NCI-H1694 (cell line): ENCODE data around the gene PHACTR3.
"Not testable (repeated sequence)": the region's sequence is repeated elsewhere in the genome, so short reads cannot be mapped to it uniquely, and the experiment has no call there.

ENCODE experiments used
- DNase-seq: peaks from one replicate; lab custom pipeline; 2025; lab: John Stamatoyannopoulos, UW

PHACTR3 gene

GRCh38 chr20:59829054-59829785 is 224.9 kb downstream of the PHACTR3 start:
- DNase-seq, result no peak

- DNase-seq, result no peak
These were observed 225.7 kb downstream of the PHACTR3 start for GRCh38 chr20:59829786-59830664.

DNA sequence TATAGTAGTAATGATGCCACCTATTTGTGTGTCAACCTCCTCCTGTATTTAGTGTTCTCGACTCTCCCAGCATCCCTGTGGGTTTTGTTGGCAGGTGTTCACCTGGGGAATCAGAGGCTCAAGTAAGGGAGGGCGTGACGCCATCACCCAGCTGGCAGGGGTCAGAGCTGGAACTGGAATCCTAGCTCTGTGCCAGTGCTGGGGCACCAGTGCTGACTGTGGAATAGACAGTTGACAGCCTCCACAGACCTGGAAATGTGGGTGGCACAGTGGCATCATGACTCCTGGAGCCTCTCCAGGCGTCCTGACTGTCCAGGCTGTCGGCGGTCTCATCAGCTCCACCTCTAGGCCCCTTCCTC is 226.3 kb downstream of the PHACTR3 start:
- DNase-seq, result no peak

DNA sequence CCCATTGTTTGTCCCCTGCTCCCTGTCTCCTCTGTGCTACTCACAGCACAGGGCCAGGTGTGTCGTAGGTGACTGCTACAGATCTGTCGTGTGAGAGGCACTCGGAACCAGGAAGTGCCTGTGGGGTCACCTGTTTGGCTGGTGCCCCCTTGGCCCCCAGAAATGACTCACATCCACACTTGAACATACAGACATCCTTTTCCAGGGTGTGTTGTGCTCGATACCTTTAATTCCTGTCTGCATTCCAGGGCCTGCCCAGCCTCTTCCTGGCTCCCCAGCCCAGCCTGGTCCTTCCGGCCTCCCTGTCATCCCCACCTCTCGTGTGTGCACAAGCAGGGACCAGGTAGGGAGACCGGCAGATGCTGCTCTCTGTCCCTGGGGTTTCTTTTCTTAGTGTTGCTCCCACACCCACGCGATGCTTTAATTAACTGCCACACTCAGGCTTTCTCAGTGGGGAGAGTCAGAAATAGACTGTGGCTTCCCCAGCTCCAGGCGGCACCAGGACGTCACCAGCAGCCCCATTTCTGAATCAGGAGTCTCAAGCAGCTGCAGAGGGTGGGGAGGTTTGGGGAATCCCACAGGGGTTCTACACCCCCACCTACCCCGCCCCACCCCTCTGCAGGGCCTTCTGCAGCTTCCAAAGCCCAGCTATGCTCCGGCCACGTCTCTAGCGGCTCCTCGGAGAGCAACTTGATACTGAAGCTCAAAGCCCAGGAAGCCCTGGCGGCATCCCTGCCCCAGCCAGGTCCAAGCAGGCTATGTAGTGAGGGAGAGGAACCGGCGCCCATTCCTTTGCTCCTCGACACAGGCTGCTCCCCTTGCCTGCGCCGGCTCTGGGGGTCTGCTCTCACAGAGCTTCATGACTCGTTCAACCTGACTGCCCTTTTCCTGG is 226.9 kb downstream of the PHACTR3 start:
- no peak for DNase-seq

DNA sequence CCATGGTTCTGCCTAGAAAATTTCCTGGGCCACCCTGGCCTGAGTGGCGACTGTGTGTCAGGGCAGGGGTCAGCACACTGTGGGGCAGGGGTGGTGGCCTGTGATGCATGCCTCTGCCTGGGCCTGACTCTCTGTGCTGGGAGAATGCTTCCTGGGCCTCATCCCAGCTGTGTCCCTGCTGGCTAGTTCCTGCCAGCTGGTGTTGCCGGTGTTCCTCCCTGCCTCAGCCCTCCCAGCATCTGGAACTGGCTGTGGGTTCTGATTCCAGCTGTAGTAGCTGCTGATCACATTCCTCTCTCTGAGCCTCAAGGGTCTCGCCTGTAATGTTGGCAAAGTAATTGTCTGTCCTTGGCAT is 227.6 kb downstream of the PHACTR3 start:
- no peak for DNase-seq

DNA sequence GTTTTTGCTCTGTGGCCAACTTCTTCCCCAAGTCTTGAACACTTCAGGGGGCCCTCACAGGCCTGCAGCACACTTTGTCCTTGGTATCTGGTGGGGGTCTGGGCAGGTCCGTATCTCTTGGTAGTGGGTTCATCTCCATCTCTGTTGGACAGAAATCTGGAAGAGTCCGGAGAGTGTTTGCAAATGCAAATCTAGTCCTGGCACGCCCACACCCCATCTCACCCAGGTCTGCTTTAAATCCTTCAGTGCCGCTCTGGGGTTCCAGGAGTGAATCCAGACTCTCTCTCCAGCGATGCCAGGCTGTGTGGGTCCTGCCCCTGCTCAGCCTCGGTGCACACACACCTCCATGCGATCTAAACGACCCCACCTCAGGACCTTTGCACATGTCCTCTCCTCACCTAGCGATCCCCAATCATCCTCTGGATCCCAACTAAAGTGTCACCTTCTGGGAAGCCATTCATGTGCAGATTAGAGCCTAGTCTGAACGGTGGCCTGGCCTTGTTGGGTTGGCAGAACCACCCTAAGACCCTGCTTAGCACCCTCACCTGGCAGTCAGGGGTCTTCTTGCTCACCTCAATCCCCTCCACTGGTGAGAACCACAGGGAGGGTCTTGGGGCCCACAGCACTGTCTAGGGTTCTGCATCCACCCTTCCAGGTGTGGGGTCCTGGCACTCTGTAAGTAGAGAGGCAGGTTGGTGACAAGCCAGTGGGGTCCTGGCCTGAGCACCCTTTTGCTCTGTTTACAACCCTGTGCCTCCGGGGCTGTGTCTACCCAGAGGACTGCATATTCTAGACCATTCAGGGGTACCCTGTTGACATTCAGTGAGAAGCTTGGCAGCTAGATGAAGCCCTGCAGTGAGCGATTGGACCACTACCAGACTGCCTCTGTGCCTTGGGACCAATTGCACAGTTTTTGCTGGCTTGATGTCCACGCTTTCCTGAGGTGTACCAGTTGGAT is 228.3 kb downstream of the PHACTR3 start:
- DNase-seq, result no peak

GRCh38 chr20:59835057-59835447 is 230.7 kb downstream of the PHACTR3 start:
- no peak for DNase-seq

DNA sequence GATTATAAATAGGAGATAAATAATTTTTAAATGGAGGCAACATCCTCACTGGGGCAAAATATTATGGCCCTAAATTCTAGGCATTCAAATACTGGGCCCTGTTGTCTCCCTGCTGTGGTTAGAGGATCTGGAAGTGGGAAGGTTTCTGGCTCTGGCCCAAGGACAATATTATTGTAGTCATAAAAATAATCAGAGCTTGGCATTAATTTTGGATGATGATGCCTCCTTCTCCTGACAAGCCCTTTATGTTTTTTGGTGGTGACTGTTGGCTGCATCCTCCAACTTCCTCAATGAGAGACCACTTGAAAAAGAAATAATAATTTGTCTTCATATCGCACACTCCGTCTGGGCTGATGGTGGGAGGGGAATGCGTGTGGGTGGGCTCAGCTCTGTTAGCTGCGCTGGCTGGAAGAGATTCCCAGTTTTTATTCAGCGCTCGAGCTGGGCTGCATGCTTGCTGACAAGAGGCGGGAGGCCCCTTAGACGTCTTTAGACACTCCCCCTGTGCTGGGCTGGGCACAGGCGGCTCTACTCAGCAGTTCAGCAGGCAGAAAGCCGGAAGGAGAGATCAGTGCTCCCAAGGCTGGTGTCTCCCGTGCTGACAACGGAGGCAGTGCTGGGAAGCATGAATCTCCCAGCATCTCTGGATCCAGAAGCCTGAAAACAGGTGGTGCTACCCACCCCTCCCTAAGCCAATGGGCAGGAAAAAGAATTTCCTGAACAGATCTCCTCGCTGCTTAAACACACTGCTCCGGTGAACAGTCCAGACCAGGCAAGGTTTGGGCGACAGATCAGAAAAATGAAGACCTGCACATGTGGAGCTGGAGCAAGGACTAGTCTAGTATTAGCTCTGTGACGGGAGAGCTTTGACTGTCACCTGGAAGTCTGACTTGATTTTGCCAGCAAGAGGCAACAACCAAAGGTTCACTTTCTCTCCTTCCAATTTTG is 231.4 kb downstream of the PHACTR3 start:
- no peak for DNase-seq

- DNase-seq, result no peak
These were observed 232.4 kb downstream of the PHACTR3 start for GRCh38 chr20:59836767-59837166.

- DNase-seq, result no peak
These were observed 233.5 kb downstream of the PHACTR3 start for GRCh38 chr20:59837623-59838394.

DNA sequence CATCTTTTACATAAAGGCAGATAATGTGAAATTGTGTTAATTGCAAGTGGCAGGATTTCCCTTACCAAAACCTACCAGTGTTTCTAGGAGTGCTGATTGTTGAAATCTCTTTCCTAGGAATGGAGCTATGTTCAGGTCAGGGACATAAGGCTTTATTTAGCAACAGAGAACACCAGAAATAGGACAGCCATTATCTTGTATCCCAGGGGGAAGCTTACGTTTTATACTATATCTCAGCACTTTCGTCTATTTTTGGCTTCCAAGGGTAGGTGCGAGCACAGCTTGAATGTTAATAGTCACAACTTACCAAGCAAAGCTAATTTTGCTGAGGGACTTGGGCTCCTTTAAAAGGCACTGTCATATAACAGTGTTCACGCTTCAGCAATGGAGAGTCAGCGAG is 235.1 kb downstream of the PHACTR3 start:
- no peak for DNase-seq

- DNase-seq, result no peak
These were observed 241.1 kb downstream of the PHACTR3 start for GRCh38 chr20:59845472-59845871.

GRCh38 chr20:59848182-59848581 is 243.8 kb downstream of the PHACTR3 start:
- DNase-seq, result no peak

GRCh38 chr20:59850018-59850641 is 245.8 kb downstream of the PHACTR3 start:
- peak; percentile 0 for DNase-seq

GRCh38 chr20:59856526-59856925 is 252.2 kb downstream of the PHACTR3 start:
- not testable (repeated sequence) for DNase-seq

DNA sequence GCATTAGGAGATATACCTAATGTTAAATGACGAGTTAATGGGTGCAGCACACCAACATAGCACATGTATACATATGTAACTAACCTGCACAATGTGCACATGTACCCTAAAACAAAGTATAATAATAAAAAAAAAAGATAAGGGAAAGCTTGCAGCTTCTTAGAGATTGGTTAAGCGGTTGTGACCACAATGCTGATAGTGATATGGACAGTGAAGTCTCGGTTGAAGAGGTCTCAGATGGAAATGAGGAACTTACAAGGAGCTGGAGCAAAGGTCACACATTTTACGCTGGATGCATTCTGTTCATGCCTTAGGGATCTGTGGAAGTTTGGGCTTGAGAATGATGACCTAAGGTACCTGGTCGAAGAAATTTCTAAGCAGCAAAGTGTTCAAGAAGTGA is 252.6 kb downstream of the PHACTR3 start:
- DNase-seq, result not testable (repeated sequence)

DNA sequence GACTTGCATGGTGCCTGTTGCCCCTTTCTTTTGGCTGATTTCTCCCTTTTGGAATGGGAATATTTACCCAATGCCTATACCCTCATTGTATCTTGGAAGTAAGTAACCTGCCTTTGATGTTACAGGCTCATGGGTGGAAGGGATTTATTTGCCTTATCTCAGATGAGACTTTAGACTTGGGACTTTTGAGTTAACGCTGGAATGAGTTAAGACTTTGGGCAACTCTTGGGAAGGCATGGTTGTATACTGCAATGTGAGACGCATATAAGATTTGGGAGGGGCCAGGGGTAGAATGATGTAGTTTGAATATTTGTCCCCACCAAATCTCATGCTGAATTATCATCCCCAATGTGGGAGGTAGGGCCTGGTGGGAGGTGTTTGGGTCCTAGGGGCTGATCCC is 253.6 kb downstream of the PHACTR3 start:
- DNase-seq, result no peak

GRCh38 chr20:59858425-59858824 is 254.1 kb downstream of the PHACTR3 start:
- no peak for DNase-seq

GRCh38 chr20:59861401-59861800 is 257.1 kb downstream of the PHACTR3 start:
- no peak for DNase-seq
